Panc1 (cell line): ENCODE results near the gene ADAMTS2. TPM values are rescaled to one million over a fixed set of nuclear protein-coding genes. Genes with fewer than 3 reads are reported as not detected.

Experiments used
- ATAC-seq: fragments of 200-7000 bp; cut with Tn5 transposase; 2 replicates; pipeline ENCODE4 v1.9.1; 2020; ENCODE audit warnings: mild to moderate bottlenecking, moderate library complexity
- BruUV-seq: library from RNA; stranded (reverse); fragments of 400-500 nt; replicated peaks from 2 replicates; lab custom pipeline; 2021; lab: Mats Ljungman, UMichigan
- CTCF ChIA-PET: fragments of 300-600 bp; sonication (Branson Sonifier 250); formaldehyde crosslinking; loops from one replicate; lab custom pipeline; 2022; ENCODE audit warnings: antibody characterized with exemption; lab: Charles Lee
- POLR2A ChIA-PET: fragments of 300-600 bp; sonication (Branson Sonifier 250); formaldehyde crosslinking; loops from one replicate; lab custom pipeline; 2022; ENCODE audit warnings: antibody characterized with exemption; lab: Charles Lee
- DNase-seq: peaks from one replicate; pipeline ENCODE4 v3.0.0-alpha.2; 2010; ENCODE audit warnings: low read depth, low spot score
- H3K27ac ChIP-seq: 2 replicates; pipeline ENCODE4 v1.5.1; 2011; ENCODE audit warnings: mild to moderate bottlenecking, low read length, inconsistent platforms
- H3K27me3 ChIP-seq: fragments of 200-500 bp; sonication (Bioruptor generic); 2 replicates; pipeline ENCODE4 v1.6.0; 2014; ENCODE audit warnings: low read length, inconsistent platforms; ENCODE audit not compliant: control insufficient read depth, insufficient read depth
- H3K36me3 ChIP-seq: fragments of 200-500 bp; sonication (Bioruptor generic); 2 replicates; pipeline ENCODE4 v1.5.1; 2014; ENCODE audit warnings: inconsistent platforms, mild to moderate bottlenecking, low read length, moderate library complexity; ENCODE audit not compliant: control insufficient read depth, insufficient read depth
- H3K4me1 ChIP-seq: 2 replicates; pipeline ENCODE4 v1.5.1; 2011; ENCODE audit warnings: inconsistent platforms, mild to moderate bottlenecking, low read length, moderate library complexity; ENCODE audit not compliant: control insufficient read depth, insufficient read depth
- H3K4me3 ChIP-seq, 2 experiments: 2 replicates each; pipeline ENCODE4 v1.5.1; 2011 to 2012; ENCODE audit warnings: low read depth in 2 of 2, low read length in 2 of 2, mild to moderate bottlenecking in 2 of 2, inconsistent platforms in 1 of 2, moderate library complexity in 1 of 2
- H3K9me3 ChIP-seq: fragments of 200-500 bp; sonication (Bioruptor generic); 2 replicates; pipeline ENCODE4 v1.5.1; 2014; ENCODE audit warnings: low read depth, mild to moderate bottlenecking, inconsistent platforms, low read length, moderate library complexity; ENCODE audit not compliant: control insufficient read depth, insufficient read depth
- CTCF ChIP-seq: fragments of 450-650 bp; IDR thresholded peaks from 2 replicates; pipeline ENCODE4 v1.5.1; 2017; ENCODE audit warnings: mild to moderate bottlenecking
- POLR2AphosphoS5 ChIP-seq: IDR thresholded peaks from 2 replicates; pipeline ENCODE4 v1.6.1; 2012; ENCODE audit warnings: mild to moderate bottlenecking, low read depth, low read length, moderate library complexity
- REST ChIP-seq, 2 experiments: IDR thresholded peaks; 2 replicates each; pipeline ENCODE4 v1.6.1; 2011 to 2012; ENCODE audit warnings: low read depth in 2 of 2, control low read depth in 1 of 2, low read length in 1 of 2, mild to moderate bottlenecking in 1 of 2, moderate library complexity in 1 of 2; ENCODE audit not compliant: insufficient read depth in 1 of 2
- SIN3A ChIP-seq: IDR thresholded peaks from 2 replicates; pipeline ENCODE4 v1.6.1; 2012; ENCODE audit warnings: low read depth, mild to moderate bottlenecking, low read length, moderate library complexity, borderline replicate concordance; ENCODE audit not compliant: insufficient read depth
- TCF7L2 ChIP-seq: IDR thresholded peaks from 2 replicates; pipeline ENCODE4 v1.6.1; 2011; ENCODE audit warnings: mild to moderate bottlenecking, low read depth, low read length, inconsistent platforms
- in situ Hi-C: cut with HindIII; loops from 2 replicates; pipeline ENCODE4 v1.10.0; 2016; ENCODE audit warnings: low sequenced_read_pairs, low pct_unique_long_range_greater_than_20kb
- intact Hi-C: fragments of 100-400 bp; cut with micrococcal nuclease; formaldehyde crosslinking; loops from one replicate; pipeline ENCODE4 v1.10.0; 2022; ENCODE audit not compliant: unreplicated experiment
- total RNA-seq: library from RNA; stranded (reverse); gene quantifications from one replicate; pipeline ENCODE4 v1.2.1, GENCODE V29; 2021; ENCODE audit not compliant: unreplicated experiment

ADAMTS2 gene
- total RNA-seq, 1 experiment from 2014 or later = 0.13 TPM

GRCh38 chr5:179168664-179169063 lies 176.6 kb downstream of the ADAMTS2 start:
- POLR2A ChIA-PET = no interaction called here
- no peak for ATAC-seq
- CTCF ChIA-PET = interaction anchor here (0.9 kb wide), 1 partner anchor 325 kb away, joined by 3 read pairs; no protein-coding TSS in a partner anchor
- DNase-seq = no peak
- Histone ChIP-seq H3K4me3 (no peak overlapping the region), H3K9me3 (no peaks in the 10 kb centered on the region), H3K27ac (no peak overlapping the region), H3K36me3 (no peaks in the 10 kb centered on the region), H3K4me1 (no peaks in the 10 kb centered on the region), H3K27me3 (no peaks in the 10 kb centered on the region)
- TF ChIP-seq REST (IDR thresholded peaks at IDR 0.05; ENCODE audit: insufficient read depth in 1 of 2, low read depth in 2 of 2, low read length in 1 of 2) (no peak), SIN3A (no peak), CTCF (no peak), TCF7L2 (no peak)
- in situ Hi-C loops (no loop called here), intact Hi-C loops (loop anchor here (5.0 kb wide), 2 partner anchors 94 to 324 kb away; no protein-coding TSS in a partner anchor)
- no TSS peak for BruUV-seq

- ChIA-PET CTCF (interaction anchor here (0.7 to 1.7 kb wide), 5 partner anchors 94 to 503 kb away, joined by 3 to 8 read pairs (median 3); no protein-coding TSS in a partner anchor), POLR2A (no interaction called here)
- Histone ChIP-seq H3K9me3 (no peaks in the 10 kb centered on the region), H3K4me3 (no peak overlapping the region), H3K27ac (no peak overlapping the region), H3K36me3 (no peaks in the 10 kb centered on the region), H3K4me1 (no peaks in the 10 kb centered on the region), H3K27me3 (no peaks in the 10 kb centered on the region)
- TF ChIP-seq TCF7L2 (no peak), POLR2AphosphoS5 (no peak), CTCF (no peak), SIN3A (no peak), REST (IDR thresholded peaks at IDR 0.05; ENCODE audit: insufficient read depth in 1 of 2, low read depth in 2 of 2, low read length in 1 of 2) (no peak)
- intact Hi-C loops = loop anchor here (5.0 kb wide), 2 partner anchors 94 to 324 kb away; no protein-coding TSS in a partner anchor
- no peak for DNase-seq
- no TSS peak for BruUV-seq
- ATAC-seq = no peak
- in situ Hi-C loops = no loop called here
These were observed 177.3 kb downstream of the ADAMTS2 start for GRCh38 chr5:179167871-179168451.
